Ovary (tissue), 9 donors: Measurements from ENCODE around the gene PPP1R13B. TPM values are rescaled to one million over a fixed set of nuclear protein-coding genes. Genes with fewer than 3 reads are reported as not detected.

Experiments used
- DNase-seq, 5 donors: peaks; one replicate each; pipeline ENCODE4 v3.0.0-alpha.2; 2019 to 2020
- H3K27ac ChIP-seq, 2 donors: fragments of 200-600 bp; one replicate each; pipeline versions ENCODE4 v1.5.1 to v1.8.0; 2019 to 2022
- H3K27me3 ChIP-seq: fragments of 200-600 bp; one replicate; pipeline ENCODE4 v1.8.0; 2022
- H3K36me3 ChIP-seq: fragments of 200-600 bp; sonication (generic); one replicate; pipeline ENCODE4 v1.5.1; 2019
- H3K4me1 ChIP-seq: one replicate; pipeline ENCODE4 v1.8.1; 2013; ENCODE audit warnings: mild to moderate bottlenecking, moderate library complexity; ENCODE audit not compliant: insufficient read depth
- H3K4me3 ChIP-seq: fragments of 200-600 bp; sonication (generic); one replicate; pipeline ENCODE4 v1.5.1; 2017
- H3K9me3 ChIP-seq, 2 donors: fragments of 200-600 bp in 1 of 2; sonication (generic) in 1 of 2; one replicate each; pipeline versions ENCODE4 v1.5.1 to v1.8.1; 2013 to 2019; ENCODE audit warnings: mild to moderate bottlenecking in 1 of 2, moderate library complexity in 1 of 2
- EP300 ChIP-seq: sonication (generic); formaldehyde crosslinking; IDR thresholded peaks from one replicate; pipeline ENCODE4 v1.6.1; 2017; ENCODE audit warnings: antibody characterized with exemption
- POLR2A ChIP-seq: fragments of 450-650 bp; IDR thresholded peaks from one replicate; pipeline ENCODE4 v1.6.1; 2017; ENCODE audit warnings: antibody characterized with exemption, mild to moderate bottlenecking, moderate library complexity
- WGBS, 3 donors: extraction: QIAGEN DNeasy Blood & Tissue Kit in 1 of 3; methylation state at CpG; one replicate each; pipeline versions ENCODE4 v1.1.5 to v1.1.7; 2013 to 2017; 5-methylcytosine and 5-hydroxymethylcytosine counted together
- intact Hi-C, 4 donors: fragments of 100-400 bp; cut with DNase I; formaldehyde crosslinking; loops; one replicate each; pipeline versions ENCODE4 v1.11.0 to v1.15.1; 2022 to 2023
- polyA plus RNA-seq, 2 donors: library from polyadenylated mRNA; stranded (reverse); fragments of 200-250 nt in 1 of 2; fragments of 350-450 nt in 1 of 2; fragmentation: Illumina TruSeq in 1 of 2; extraction: RNeasy Lipid Tissue Mini Kit (QIAGEN cat#74804) in 1 of 2; gene quantifications; one replicate each; pipeline ENCODE4 v1.2.3, GENCODE V29; 2013 to 2014
- total RNA-seq, 7 donors: library from RNA; depleted of rRNA in 2 of 7; stranded (reverse); fragments of >200 nt in 2 of 7; fragmentation: NEBNext Ultra II Directional in 3 of 7; extraction: Animal tissue kit (Norgen Biotek cat#: 25700) in 3 of 7; gene quantifications; one replicate each; pipeline versions ENCODE4 v1.1.0 to v1.2.4, GENCODE V29; 2016 to 2023
- TF ChIP-seq, protein P1 (sequence below), 3 donors: fragments of 450-650 bp in 2 of 3; fragments of 200-600 bp in 1 of 3; IDR thresholded peaks; one replicate each; pipeline versions ENCODE4 v1.5.1 to v1.8.0; 2016 to 2022; ENCODE audit warnings: antibody characterized with exemption in 3 of 3, mild to moderate bottlenecking in 1 of 3
- donor health status: DM: no; HTN: no; CAD: no; lungs with moderate emphysema.
- donor health status: DM: no; HTN: no; CAD: no.
- donor health status: Bipolar disorder and iron deficiency.
- donor health status: DM: yes; HTN: yes; CAD: no.
- donor health status: DM: no; HTN: no; CAD: no.
- donor health status: DM: yes; HTN: yes; CAD: no.

The PPP1R13B gene
- total and polyA plus RNA-seq, 9 donors, result 15.0 to 64.8 (median 35.3) TPM

DNA sequence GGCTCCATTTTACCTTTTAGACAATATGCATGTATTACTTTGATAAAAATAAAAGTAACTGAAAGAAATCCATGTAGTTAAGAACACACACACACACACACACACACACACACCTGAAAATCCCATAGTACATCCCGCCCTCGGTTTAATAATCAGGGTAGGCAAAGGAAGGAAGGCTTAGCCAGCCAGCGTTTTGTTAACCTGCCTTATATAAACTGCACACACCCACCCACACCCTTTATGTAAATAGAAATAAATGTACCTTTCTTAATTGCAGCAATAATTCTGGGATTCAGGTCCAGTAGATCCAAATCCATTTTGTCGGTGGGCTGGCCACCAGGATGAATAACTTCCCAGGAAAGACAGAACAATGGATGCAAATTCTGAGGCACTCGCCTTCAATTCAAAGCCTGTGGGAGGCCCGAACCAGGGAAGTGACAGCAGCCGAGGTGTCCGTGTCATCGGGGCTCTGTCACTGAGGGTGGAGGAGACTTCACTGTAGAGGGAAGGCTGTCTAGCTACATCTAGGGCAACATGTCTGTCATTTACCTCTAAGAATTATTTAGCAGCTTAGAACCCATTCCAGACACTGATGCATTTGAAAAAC is 136.5 kb downstream of the PPP1R13B start:
- peaks cover 16% of the 10 kb centered on the region for H3K4me1 ChIP-seq
- 70 to 81% (median 76%) methylated on average over 9 of the region's 9 CpGs for WGBS, 3 donors
- intact Hi-C loops, result no loop called here
- H3K27me3 ChIP-seq, result no peaks in the 10 kb centered on the region
- H3K36me3 ChIP-seq, result no peaks in the 10 kb centered on the region
- no peak for DNase-seq
- TF ChIP-seq, protein P1, sequence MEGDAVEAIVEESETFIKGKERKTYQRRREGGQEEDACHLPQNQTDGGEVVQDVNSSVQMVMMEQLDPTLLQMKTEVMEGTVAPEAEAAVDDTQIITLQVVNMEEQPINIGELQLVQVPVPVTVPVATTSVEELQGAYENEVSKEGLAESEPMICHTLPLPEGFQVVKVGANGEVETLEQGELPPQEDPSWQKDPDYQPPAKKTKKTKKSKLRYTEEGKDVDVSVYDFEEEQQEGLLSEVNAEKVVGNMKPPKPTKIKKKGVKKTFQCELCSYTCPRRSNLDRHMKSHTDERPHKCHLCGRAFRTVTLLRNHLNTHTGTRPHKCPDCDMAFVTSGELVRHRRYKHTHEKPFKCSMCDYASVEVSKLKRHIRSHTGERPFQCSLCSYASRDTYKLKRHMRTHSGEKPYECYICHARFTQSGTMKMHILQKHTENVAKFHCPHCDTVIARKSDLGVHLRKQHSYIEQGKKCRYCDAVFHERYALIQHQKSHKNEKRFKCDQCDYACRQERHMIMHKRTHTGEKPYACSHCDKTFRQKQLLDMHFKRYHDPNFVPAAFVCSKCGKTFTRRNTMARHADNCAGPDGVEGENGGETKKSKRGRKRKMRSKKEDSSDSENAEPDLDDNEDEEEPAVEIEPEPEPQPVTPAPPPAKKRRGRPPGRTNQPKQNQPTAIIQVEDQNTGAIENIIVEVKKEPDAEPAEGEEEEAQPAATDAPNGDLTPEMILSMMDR (IDR thresholded peaks at IDR 0.05), result no peak
- TF ChIP-seq EP300 (no peak), POLR2A (no peak)
- H3K9me3 ChIP-seq, result no peaks in the 10 kb centered on the region
- no peak overlapping the region for H3K27ac ChIP-seq
- H3K4me3 ChIP-seq, result no peak overlapping the region

DNA sequence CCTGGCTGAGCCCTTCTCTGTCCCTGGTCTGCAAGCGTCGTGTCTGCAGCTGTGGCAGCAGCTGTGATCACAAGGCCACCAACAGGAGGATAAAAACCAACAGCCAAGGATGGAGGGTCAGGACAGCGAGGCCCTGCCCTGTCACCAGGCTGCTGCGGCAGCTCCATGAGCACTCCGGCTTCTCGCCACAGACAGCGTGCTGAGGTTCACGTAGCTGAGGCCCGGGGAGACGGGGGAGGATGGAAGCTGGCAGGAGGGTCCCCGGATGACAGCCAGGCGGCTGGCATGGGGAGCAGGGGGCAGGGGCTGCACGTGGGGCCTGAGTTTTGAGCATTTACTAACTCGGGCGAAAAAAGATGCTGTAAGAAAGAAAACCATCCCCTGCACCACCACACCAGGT is 137.6 kb downstream of the PPP1R13B start:
- H3K9me3 ChIP-seq, result no peaks in the 10 kb centered on the region
- peaks cover 21% of the 10 kb centered on the region for H3K4me1 ChIP-seq
- WGBS, 3 donors, result 81 to 85% (median 85%) methylated on average over 15 of the region's 15 CpGs
- no peaks in the 10 kb centered on the region for H3K27me3 ChIP-seq
- H3K36me3 ChIP-seq, result no peaks in the 10 kb centered on the region
- DNase-seq, result no peak
- intact Hi-C loops, result no loop called here
- TF ChIP-seq, protein P1 (IDR thresholded peaks at IDR 0.05), result no peak
- TF ChIP-seq POLR2A, result no peak
- TF ChIP-seq EP300, result no peak
- H3K27ac ChIP-seq, result no peak overlapping the region
- H3K4me3 ChIP-seq, result no peak overlapping the region

DNA sequence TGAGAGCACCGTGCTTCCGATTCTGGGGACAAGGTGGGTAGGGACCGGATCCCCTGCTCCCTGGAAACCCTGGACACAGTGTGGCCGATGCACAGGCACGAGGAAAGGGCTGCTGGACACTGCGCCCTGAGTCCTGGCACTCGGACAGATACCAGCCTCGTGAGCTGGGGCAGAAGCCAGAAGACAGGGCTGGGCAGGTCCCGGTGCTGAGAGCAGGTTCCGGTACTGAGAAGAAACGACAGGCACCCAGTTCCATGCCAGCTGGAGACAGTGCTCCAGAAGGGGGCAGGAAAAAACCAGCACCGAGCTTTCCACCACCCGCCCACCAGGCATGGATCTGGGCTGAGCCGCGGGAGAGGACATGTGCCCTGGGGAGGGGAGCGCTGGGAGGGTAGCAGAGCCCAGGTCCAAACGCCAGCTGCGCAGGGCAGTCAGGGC is 138.6 kb downstream of the PPP1R13B start:
- no peak overlapping the region for H3K27ac ChIP-seq
- no peaks in the 10 kb centered on the region for H3K9me3 ChIP-seq
- WGBS, 3 donors, result 80 to 88% (median 80%) methylated on average over 18 of the region's 18 CpGs
- no peak overlapping the region for H3K4me3 ChIP-seq
- H3K36me3 ChIP-seq, result no peaks in the 10 kb centered on the region
- TF ChIP-seq EP300 (no peak), POLR2A (no peak)
- TF ChIP-seq, protein P1 (IDR thresholded peaks at IDR 0.05), result no peak
- peaks cover 23% of the 10 kb centered on the region for H3K4me1 ChIP-seq
- intact Hi-C loops, result no loop called here
- no peak for DNase-seq
- no peaks in the 10 kb centered on the region for H3K27me3 ChIP-seq

DNA sequence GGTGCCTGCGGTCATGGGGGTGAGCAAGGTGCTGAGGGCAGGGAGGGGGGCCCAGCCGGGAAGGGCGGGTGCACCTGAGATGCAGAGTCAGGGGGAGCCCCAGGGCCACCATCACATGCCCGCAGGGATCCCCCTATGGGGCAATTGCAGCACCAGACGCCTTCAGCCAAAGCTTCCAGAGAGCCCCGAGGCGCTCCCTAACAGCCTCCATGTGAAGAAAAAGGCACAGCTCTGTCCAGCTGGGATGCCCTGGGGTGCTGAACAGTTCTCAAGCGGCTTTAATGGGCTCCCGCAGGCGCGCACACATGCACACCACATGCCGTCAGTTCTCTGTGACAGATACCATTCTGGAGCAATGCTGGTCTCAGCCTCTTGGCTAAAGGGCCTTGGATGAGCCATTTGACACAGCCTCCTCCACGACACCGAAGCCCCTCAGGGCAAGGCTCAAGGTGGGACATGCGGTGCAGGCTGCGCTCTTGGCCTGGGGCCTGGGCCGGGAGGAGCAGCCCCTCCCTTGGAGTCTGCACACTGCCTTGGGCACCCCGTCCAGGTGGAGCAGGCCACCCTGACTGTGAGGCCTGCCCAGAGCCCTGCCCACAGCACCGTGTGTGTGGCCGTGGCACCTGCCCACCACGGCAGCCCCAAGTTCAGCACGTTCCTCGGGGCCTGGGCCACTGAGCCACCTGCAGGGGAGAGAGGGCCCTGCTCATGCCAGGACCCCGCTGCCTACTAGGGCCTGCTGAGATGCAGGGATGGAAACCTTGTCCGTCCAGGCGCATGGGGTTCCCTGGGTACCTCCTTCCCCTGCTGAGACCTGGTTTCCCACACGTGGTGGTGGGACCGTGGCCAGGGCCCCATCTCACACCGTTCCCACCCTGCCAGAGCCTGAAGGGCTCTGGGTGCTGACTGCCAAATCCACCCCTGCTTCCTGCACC is 139.8 kb downstream of the PPP1R13B start:
- no peak for TF ChIP-seq EP300
- TF ChIP-seq POLR2A, result no peak
- TF ChIP-seq, protein P1 (IDR thresholded peaks at IDR 0.05), result no peak
- 82 to 91% (median 84%) methylated on average over 20 to 29 of the region's 29 CpGs for WGBS, 3 donors
- peaks cover 19% of the 10 kb centered on the region for H3K4me1 ChIP-seq
- H3K9me3 ChIP-seq, result no peaks in the 10 kb centered on the region
- intact Hi-C loops, result no loop called here
- no peak for DNase-seq
- H3K27me3 ChIP-seq, result no peaks in the 10 kb centered on the region
- no peak overlapping the region for H3K27ac ChIP-seq
- no peaks in the 10 kb centered on the region for H3K36me3 ChIP-seq
- H3K4me3 ChIP-seq, result no peak overlapping the region
